GM12864 (cell line): Measurements from ENCODE around the gene SNAPIN.
A peak's percentile ranks its signal among the peaks of the same experiment; 100 is the strongest.
"Not testable (repeated sequence)": the region's sequence is repeated elsewhere in the genome, so short reads cannot be mapped to it uniquely, and the experiment has no call there.

ENCODE experiments used
- DNase-seq: peaks from one replicate; pipeline ENCODE4 v3.0.0-alpha.2; 2011; ENCODE audit warnings: low read depth
- H3K4me3 ChIP-seq: 2 replicates; pipeline ENCODE4 v1.5.1; 2011; ENCODE audit warnings: mild to moderate bottlenecking, low read depth, low read length, control low read depth
- CTCF ChIP-seq: IDR thresholded peaks from 2 replicates; pipeline ENCODE4 v1.5.1; 2011; ENCODE audit warnings: low read depth, mild to moderate bottlenecking, moderate library complexity, low read length, control low read depth, inconsistent platforms; ENCODE audit errors: missing control alignments

SNAPIN gene

GRCh38 chr1:153667439-153667838 is 8.9 kb downstream of the SNAPIN start:
- no peak for DNase-seq
- no peak overlapping the region for H3K4me3 ChIP-seq
- no peak for TF ChIP-seq CTCF

GRCh38 chr1:153668672-153669071 is 10.2 kb downstream of the SNAPIN start:
- DNase-seq, H3K4me3 ChIP-seq: not testable (repeated sequence)

GRCh38 chr1:153669606-153670005 is 11.1 kb downstream of the SNAPIN start:
- TF ChIP-seq CTCF: no peak
- H3K4me3 ChIP-seq: peak overlapping the region; percentile 85
- DNase-seq: no peak

DNA sequence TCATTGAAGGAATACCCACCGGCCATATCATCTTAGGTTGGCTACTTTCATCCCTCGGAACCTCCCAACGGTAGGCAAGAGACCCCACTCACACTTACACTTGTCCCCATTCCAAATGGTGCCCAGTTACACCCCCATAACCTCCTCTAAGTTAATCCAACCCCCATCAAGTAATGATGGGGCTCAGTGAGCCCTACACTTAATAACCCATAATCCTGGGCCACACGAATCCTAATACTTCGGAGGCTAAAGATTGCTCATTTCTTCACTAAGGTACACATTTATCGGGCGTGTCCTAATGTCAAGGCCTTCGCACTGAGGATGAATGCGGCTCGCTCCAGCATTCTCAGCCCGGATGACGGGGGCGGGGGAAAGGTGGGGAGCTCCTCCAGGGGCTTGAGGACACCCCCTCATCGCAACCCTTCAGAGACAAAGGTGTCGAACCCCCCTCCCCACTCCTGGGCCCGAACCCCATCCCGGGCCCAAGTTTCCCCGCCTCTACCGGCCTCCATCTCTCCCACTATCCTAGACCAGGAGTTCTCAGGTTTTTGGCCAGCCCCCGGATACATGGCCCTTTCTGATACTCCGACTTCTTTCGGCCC is 11.9 kb downstream of the SNAPIN start:
- peak overlapping the region; percentile 85 for H3K4me3 ChIP-seq
- no peak for DNase-seq
- TF ChIP-seq CTCF: no peak

DNA sequence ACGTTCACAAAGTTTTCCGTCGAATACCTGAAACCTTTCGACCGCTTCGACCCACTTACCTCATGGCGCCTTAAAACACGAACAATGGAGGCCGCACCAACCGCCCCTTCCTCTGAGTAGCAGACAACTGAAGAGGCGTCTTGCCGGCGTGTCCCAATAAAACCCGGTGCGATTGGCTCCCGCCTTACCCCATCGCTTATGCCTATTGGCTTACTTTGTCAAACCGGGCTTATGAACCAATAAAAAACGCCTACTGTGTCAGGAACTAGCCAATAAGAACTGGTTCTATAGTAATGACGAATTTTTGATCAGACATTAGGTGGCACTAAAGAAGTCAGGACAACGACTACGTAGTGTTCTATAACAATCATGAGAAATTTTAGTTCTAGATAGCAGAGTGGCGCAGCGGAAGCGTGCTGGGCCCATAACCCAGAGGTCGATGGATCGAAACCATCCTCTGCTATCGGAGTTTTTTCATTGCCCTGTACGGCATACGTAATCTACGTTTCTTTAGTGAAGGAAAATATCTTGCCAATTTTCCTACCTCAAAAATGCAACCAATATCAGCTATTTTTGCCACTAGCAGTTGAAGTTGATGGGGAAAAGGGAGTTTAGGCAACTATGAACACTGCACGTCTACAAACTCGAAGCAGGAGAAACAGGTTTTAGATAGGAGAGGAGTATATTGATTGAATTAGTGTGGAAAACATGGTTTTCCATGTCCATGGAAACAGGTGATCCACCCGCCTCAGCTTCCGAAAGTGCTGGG is 12.5 kb downstream of the SNAPIN start, which contains the start of gene ILF2:
ILF2 (minus strand) TSS at position 135 of the 769 bp plus-strand sequence; CDS start at position 64, 71 bp downstream.
- peak; percentile 99 for DNase-seq
- peak within 1 kb of the TSS; percentile 85 for H3K4me3 ChIP-seq
- TF ChIP-seq CTCF: peak; percentile 25

GRCh38 chr1:153671628-153672353 is 13.3 kb downstream of the SNAPIN start:
- not testable (repeated sequence) for DNase-seq
- H3K4me3 ChIP-seq: peak overlapping the region; percentile 59

- DNase-seq: no peak
- no peak overlapping the region for H3K4me3 ChIP-seq
- TF ChIP-seq CTCF: no peak
Measured at GRCh38 chr1:153673511-153673910, 15.0 kb downstream of the SNAPIN start.
